22Rv1 (cell line): ENCODE results near the gene FAU.

Experiments
- H3K27ac ChIP-seq: fragments of 450-650 bp; 2 replicates; pipeline ENCODE4 v1.5.1; 2017
- ZFX ChIP-seq: fragments of 450-650 bp; IDR thresholded peaks from 2 replicates; pipeline ENCODE4 v1.6.1; 2017; ENCODE audit warnings: antibody characterized with exemption, borderline replicate concordance
- TF ChIP-seq, protein P1 (sequence below): fragments of 450-650 bp; IDR thresholded peaks from 2 replicates; pipeline ENCODE4 v1.5.1; 2017; ENCODE audit warnings: mild to moderate bottlenecking

FAU gene

DNA sequence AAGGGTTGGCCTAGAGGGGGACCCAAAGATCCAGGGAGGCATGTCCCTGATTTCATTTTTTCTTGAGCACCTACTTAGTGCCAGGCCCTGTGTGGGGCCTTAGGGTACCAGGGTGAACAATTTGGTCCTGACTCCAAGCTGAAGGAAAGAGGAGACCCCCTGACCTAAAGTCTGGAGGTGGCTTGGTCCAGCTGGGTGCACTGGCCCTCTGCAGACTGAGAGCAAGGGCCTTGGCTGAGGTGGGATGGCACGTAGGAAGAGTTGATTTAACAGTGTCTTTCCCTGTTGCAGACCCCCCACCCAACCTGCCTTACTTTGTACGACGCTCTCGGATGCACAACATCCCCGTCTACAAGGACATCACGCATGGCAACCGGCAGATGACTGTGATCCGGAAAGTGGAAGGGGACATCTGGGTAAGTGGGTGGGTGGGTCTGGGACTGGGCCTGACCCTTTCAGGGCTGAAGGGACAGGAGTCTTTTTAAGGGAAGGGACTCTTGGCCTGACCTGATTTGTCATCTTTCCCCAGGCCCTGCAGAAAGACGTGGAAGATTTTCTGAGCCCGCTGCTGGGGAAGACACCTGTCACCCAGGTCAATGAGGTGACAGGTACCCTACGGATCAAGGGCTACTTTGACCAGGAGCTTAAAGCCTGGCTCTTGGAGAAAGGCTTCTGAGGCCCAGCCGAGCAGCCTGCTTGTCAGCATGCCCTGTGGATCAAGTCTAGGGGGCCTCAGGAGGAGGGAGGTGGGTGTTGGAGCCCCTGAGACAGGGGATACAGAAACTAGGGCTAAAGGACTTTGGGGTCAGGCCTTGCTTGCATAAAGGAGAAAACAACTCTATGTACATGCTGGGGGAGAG, 3.5 kb upstream of the FAU start:
- TF ChIP-seq, protein P1, sequence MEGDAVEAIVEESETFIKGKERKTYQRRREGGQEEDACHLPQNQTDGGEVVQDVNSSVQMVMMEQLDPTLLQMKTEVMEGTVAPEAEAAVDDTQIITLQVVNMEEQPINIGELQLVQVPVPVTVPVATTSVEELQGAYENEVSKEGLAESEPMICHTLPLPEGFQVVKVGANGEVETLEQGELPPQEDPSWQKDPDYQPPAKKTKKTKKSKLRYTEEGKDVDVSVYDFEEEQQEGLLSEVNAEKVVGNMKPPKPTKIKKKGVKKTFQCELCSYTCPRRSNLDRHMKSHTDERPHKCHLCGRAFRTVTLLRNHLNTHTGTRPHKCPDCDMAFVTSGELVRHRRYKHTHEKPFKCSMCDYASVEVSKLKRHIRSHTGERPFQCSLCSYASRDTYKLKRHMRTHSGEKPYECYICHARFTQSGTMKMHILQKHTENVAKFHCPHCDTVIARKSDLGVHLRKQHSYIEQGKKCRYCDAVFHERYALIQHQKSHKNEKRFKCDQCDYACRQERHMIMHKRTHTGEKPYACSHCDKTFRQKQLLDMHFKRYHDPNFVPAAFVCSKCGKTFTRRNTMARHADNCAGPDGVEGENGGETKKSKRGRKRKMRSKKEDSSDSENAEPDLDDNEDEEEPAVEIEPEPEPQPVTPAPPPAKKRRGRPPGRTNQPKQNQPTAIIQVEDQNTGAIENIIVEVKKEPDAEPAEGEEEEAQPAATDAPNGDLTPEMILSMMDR, result no peak
- TF ChIP-seq ZFX, result no peak
- peak overlapping the region; percentile 37; the same call in 1 of the 2 replicates for H3K27ac ChIP-seq

GRCh38 chr11:65124480-65125196, 2.7 kb upstream of the FAU start:
- TF ChIP-seq, protein P1, result no peak
- 0 out of 2 replicates have a peak overlapping the region, but pooled peaks have one; percentile 20 for H3K27ac ChIP-seq

DNA sequence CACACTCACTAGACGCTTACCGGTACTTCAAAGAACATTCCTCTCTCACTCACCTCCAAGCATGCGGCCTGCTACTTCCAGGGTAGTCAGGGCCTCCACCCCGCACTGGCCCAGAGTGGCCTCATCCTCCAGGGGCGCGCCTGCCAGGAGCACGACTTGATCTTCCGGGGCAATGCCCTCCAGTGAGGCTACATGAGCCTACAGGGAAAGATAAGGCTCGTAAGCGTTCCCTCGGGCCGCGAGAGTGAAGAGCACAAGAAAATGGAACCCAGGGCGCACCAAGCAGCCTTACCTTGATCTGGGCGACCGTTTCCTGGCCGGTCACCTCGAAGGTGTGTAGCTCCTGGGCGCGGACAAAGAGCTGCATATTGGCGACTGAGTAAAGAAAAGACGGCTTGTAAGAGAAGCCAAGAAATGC, 478 bp downstream of the FAU start:
- H3K27ac ChIP-seq, result peak overlapping the region; percentile 99
- TF ChIP-seq, protein P1, result no peak
- TF ChIP-seq ZFX, result no peak

DNA sequence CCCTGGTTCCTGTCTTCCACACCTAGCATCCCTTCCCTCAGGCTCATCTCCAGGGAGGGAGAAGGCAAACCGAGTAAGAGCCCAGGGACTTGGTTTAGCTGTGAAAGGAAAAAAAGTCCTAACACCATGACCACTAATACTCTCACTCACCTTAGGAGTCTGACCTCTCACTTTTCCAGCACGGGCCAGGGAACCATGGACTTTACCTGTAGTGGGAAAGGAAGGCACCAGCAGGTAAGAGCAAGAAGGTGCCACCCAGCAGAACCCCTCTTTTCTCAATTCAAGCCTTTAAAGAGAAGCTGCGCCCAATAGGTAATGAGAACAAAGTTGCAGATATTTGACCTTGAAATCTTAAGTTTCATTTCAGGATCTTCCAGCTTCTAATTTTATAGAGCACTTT, 1.1 kb downstream of the FAU start:
- H3K27ac ChIP-seq, result peak overlapping the region; percentile 99
- TF ChIP-seq, protein P1, result no peak

DNA sequence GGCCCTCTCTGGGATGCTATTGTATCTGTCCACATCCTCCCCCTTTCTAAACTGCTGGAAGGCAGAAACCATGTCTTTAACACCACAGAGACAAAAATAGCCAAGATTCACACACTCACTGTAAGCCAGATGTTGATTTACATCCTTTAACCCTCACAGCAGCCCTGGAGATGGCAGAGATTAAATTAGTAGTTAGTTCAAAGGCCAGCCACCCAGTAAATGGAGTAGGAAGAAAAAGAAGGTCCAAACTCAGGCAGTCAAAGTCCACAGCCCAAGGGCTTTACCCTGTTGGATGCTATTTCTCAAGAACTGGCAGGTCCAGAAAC, 2.3 kb downstream of the FAU start:
- no peak for TF ChIP-seq ZFX
- TF ChIP-seq, protein P1, result no peak
- H3K27ac ChIP-seq, result peak overlapping the region; percentile 99

- peak overlapping the region; percentile 99 for H3K27ac ChIP-seq
Measured at GRCh38 chr11:65118891-65119669, 2.9 kb downstream of the FAU start.

GRCh38 chr11:65118097-65118837, 3.7 kb downstream of the FAU start:
- H3K27ac ChIP-seq, result peak overlapping the region; percentile 99
- TF ChIP-seq ZFX, result no peak
- TF ChIP-seq, protein P1, result peak; percentile 53
